ENCODE data around the gene PTPN1. TPM values are rescaled to one million over a fixed set of nuclear protein-coding genes. Genes with fewer than 3 reads are reported as not detected.

PTPN1 gene
- polyA plus RNA-seq, 2 donors = 17.7 to 18.0 TPM

DNA sequence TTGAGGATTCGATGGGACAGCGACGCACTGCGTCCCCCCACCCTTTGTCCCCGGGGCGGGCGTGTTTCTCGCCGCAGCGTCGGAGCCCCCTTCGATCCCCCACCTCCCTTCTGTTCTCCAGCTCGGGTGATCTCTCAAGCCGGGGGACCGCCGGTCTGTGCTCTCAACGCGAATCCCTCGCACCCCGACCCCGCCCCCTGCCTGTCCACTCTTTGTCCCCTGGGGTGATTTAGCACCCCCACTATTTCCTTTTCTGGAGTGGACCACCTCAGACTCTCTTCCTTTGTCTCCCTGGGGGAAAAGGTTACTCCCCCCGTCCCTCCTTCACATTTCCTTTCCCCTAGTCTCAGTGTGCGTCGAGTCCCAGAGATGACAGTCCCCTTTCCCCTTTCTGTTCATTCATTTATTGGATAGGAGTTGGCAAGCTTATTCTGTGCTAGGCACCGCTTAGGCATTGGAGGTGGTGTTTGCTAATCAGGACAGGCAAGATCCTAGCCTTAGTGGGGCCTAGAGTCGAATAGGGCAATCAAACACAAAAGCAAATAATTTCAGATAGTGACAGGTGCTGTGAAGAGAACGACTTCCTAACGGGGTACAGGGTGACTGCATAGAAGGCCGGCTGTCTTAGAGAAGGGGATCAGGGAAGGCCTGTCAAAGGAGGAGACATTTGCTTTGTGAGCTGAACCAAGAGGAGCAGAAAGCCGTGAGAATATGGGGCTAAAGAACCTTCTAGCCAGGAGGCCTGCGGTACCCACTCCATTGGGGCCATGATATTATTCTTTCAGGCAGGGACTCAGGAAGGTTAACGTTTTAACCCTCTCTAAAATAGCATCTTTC lies 741 bp downstream of the PTPN1 start:
- Histone ChIP-seq H3K27ac (ENCODE audit: low read depth in 2 of 2, low read length in 1 of 2) (peak overlapping the region; percentile 77 to 96), H3K4me1 (ENCODE audit: control insufficient read depth in 2 of 2, insufficient read depth in 2 of 2, low read length in 1 of 2) (peaks cover 8% of the 10 kb centered on the region in 2 donors), H3K27me3 (ENCODE audit: control insufficient read depth in 1 of 2, insufficient read depth in 2 of 2, low read length in 2 of 2) (no peaks in the 10 kb centered on the region), H3K9me3 (ENCODE audit: control insufficient read depth in 2 of 2, insufficient read depth in 1 of 2, low read depth in 1 of 2, low read length in 1 of 2) (no peaks in the 10 kb centered on the region), H3K36me3 (ENCODE audit: control insufficient read depth in 2 of 2, insufficient read depth in 2 of 2, low read length in 1 of 2) (no peaks in the 10 kb centered on the region), H3K4me3 (ENCODE audit: low read depth in 1 of 2, low read length in 2 of 2) (peak overlapping the region; percentile 78 to 85)
- 2% methylated on average over 32 of the region's 32 CpGs for WGBS, 2 donors

DNA sequence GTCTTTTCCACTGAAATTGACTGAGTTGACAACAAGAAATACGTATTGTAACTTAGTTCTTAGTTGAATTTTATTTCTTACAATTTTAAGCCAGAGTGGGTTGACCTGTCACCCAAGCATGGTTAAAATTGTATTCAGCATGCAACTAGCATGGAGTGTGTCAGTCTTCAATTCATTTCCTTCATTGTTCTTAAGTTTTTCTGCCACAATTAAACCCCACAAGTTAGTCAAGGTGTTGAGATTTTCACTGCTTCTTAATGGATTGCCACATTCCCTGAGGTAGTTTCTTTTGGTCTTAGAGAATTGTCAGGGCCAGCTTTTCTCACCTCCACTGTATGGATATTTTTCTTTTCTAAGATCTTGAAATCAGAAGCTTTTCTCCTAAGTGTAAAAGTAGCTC lies 2.1 kb downstream of the PTPN1 start:
- Histone ChIP-seq H3K9me3 (ENCODE audit: control insufficient read depth in 2 of 2, insufficient read depth in 1 of 2, low read depth in 1 of 2, low read length in 1 of 2) (no peaks in the 10 kb centered on the region), H3K36me3 (ENCODE audit: control insufficient read depth in 2 of 2, insufficient read depth in 2 of 2, low read length in 1 of 2) (no peaks in the 10 kb centered on the region), H3K4me3 (ENCODE audit: low read depth in 1 of 2, low read length in 2 of 2) (peak overlapping the region in 1 of 2 donors; percentile 27), H3K27ac (ENCODE audit: low read depth in 2 of 2, low read length in 1 of 2) (no peak overlapping the region), H3K27me3 (ENCODE audit: control insufficient read depth in 1 of 2, insufficient read depth in 2 of 2, low read length in 2 of 2) (no peaks in the 10 kb centered on the region), H3K4me1 (ENCODE audit: control insufficient read depth in 2 of 2, insufficient read depth in 2 of 2, low read length in 1 of 2) (peaks cover 8% of the 10 kb centered on the region in 2 donors)
- 51 to 59% methylated on average over 1 of the region's 1 CpG for WGBS, 2 donors

DNA sequence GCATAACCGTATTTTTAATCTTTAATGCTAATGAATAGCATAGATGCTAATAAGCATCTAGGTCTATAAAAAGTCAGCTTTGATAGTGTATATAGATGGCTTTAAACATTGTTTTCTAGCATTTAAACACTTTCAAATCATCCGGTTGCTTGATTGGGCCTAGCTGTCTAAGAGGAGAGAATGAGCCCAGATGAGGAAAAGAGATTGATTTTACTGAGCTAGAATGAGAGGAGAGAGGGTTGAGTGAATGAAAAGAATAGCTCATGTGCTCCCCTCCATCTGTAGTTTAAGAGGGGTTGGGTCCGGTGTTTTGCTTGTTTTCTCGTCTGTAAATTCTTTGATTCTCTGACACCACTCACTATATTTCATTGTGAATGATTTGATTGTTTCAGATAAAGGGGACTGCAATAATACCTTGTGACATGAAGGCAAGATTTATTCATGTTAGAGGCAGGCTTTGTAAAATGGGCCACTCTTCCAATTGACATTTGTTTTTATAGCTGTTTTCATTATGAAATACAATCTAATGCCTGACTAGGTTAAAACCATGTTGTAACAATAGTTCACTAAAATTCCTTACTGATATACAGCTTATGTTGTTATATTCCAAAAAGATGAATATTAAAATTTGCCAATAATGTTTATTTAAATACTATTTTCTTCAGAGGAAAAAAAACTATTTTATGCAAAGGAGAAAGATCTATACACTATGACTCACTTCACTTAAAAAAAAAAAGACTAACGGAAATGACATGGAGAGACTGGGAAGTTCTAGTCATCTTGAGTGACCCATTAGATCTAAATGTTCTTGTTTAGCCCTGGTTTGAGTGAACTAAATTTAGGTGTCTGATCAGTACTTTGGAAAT lies 3.2 kb downstream of the PTPN1 start:
- WGBS, 2 donors = 43 to 50% methylated on average over 5 of the region's 5 CpGs
- H3K4me1 ChIP-seq (ENCODE audit: control insufficient read depth in 2 of 2, insufficient read depth in 2 of 2, low read length in 1 of 2) = peaks cover 8% of the 10 kb centered on the region in 2 donors
- no peaks in the 10 kb centered on the region for H3K9me3 ChIP-seq (ENCODE audit: control insufficient read depth in 2 of 2, insufficient read depth in 1 of 2, low read depth in 1 of 2, low read length in 1 of 2)
- peak overlapping the region in 1 of 2 donors; percentile 14 for H3K4me3 ChIP-seq (ENCODE audit: low read depth in 1 of 2, low read length in 2 of 2)
- no peak overlapping the region for H3K27ac ChIP-seq (ENCODE audit: low read depth in 2 of 2, low read length in 1 of 2)
- H3K36me3 ChIP-seq (ENCODE audit: control insufficient read depth in 2 of 2, insufficient read depth in 2 of 2, low read length in 1 of 2) = no peaks in the 10 kb centered on the region
- no peaks in the 10 kb centered on the region for H3K27me3 ChIP-seq (ENCODE audit: control insufficient read depth in 1 of 2, insufficient read depth in 2 of 2, low read length in 2 of 2)

DNA sequence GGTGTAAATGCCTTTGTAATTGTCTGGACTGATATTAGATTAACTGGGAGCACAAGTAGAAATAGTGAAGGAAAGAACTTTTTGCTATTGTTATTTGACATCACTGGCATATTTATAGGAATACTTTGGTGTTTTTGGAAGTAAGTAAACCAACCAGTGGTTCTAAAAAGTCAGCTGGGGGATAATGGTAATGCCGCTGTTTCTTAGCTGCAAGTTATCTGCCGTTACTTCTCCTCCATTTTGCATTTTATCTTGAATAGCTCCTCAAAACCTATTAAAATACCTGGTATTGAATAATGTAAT lies 3.8 kb downstream of the PTPN1 start:
- no peak overlapping the region for H3K4me3 ChIP-seq (ENCODE audit: low read depth in 1 of 2, low read length in 2 of 2)
- H3K4me1 ChIP-seq (ENCODE audit: control insufficient read depth in 2 of 2, insufficient read depth in 2 of 2, low read length in 1 of 2) = peaks cover 8% of the 10 kb centered on the region in 2 donors
- no peaks in the 10 kb centered on the region for H3K27me3 ChIP-seq (ENCODE audit: control insufficient read depth in 1 of 2, insufficient read depth in 2 of 2, low read length in 2 of 2)
- WGBS, 2 donors = 93 to 94% methylated on average over 2 of the region's 2 CpGs
- no peaks in the 10 kb centered on the region for H3K9me3 ChIP-seq (ENCODE audit: control insufficient read depth in 2 of 2, insufficient read depth in 1 of 2, low read depth in 1 of 2, low read length in 1 of 2)
- no peak overlapping the region for H3K27ac ChIP-seq (ENCODE audit: low read depth in 2 of 2, low read length in 1 of 2)
- no peaks in the 10 kb centered on the region for H3K36me3 ChIP-seq (ENCODE audit: control insufficient read depth in 2 of 2, insufficient read depth in 2 of 2, low read length in 1 of 2)

DNA sequence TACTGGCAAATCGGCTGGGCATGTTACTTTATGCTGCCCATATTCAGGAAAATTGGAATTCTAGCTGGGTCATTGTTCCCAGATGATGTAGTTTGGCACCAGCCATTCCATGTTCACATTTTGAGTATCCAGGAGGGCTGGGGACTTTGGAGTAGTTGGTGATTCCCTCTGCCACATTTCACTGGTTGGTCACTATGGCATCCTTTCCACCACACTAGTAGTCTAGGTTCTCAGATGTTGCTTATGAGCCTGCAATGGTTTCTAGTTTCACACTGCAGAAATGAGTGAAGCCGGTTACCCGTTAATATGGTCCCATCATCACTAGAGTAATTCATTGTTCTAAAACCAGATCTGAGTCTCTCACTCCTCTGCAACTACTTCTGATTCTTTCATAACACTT lies 4.6 kb downstream of the PTPN1 start:
- peaks cover 6 to 8% of the 10 kb centered on the region in 2 donors for H3K4me1 ChIP-seq (ENCODE audit: control insufficient read depth in 2 of 2, insufficient read depth in 2 of 2, low read length in 1 of 2)
- no peaks in the 10 kb centered on the region for H3K9me3 ChIP-seq (ENCODE audit: control insufficient read depth in 2 of 2, insufficient read depth in 1 of 2, low read depth in 1 of 2, low read length in 1 of 2)
- 75 to 83% methylated on average over 3 of the region's 3 CpGs for WGBS, 2 donors
- H3K4me3 ChIP-seq (ENCODE audit: low read depth in 1 of 2, low read length in 2 of 2) = no peak overlapping the region
- no peak overlapping the region for H3K27ac ChIP-seq (ENCODE audit: low read depth in 2 of 2, low read length in 1 of 2)
- H3K36me3 ChIP-seq (ENCODE audit: control insufficient read depth in 2 of 2, insufficient read depth in 2 of 2, low read length in 1 of 2) = no peaks in the 10 kb centered on the region
- no peaks in the 10 kb centered on the region for H3K27me3 ChIP-seq (ENCODE audit: control insufficient read depth in 1 of 2, insufficient read depth in 2 of 2, low read length in 2 of 2)

DNA sequence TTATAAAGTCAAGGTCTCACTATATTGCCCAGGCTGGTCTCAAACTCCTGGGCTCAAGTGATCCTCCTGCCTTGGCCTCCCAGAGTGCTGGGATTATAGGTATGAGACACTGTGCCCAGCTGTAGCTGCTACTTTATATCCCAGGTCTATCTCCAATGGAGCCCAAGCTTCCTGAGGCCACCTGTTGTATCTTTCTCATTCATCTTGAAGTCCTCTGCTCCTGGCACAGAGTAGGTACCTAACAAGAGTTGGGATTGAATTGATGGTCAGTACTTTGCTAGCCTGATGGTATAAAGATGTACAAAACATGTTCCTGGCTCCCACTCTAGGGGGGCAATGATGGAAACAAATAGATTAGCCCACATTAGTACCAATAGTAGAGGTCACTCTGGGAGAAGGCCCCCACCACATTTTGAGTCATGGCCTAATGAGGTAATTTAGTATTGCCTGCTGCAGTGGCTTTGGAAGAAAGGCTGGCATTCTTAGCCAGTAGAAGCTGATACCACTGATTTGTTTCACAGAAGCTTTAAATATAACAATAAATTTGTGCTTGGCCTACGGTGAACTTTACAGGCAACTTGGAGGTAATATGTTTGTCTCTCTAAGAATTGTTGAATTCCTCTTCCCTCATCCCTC lies 5.4 kb downstream of the PTPN1 start:
- WGBS, 2 donors = 60 to 77% methylated on average over 1 of the region's 1 CpG
- H3K4me3 ChIP-seq (ENCODE audit: low read depth in 1 of 2, low read length in 2 of 2) = no peak overlapping the region
- H3K36me3 ChIP-seq (ENCODE audit: control insufficient read depth in 2 of 2, insufficient read depth in 2 of 2, low read length in 1 of 2) = no peaks in the 10 kb centered on the region
- H3K27ac ChIP-seq (ENCODE audit: low read depth in 2 of 2, low read length in 1 of 2) = peak overlapping the region in 1 of 2 donors; percentile 40
- H3K4me1 ChIP-seq (ENCODE audit: control insufficient read depth in 2 of 2, insufficient read depth in 2 of 2, low read length in 1 of 2) = peaks cover 8% of the 10 kb centered on the region in 2 donors
- no peaks in the 10 kb centered on the region for H3K27me3 ChIP-seq (ENCODE audit: control insufficient read depth in 1 of 2, insufficient read depth in 2 of 2, low read length in 2 of 2)
- H3K9me3 ChIP-seq (ENCODE audit: control insufficient read depth in 2 of 2, insufficient read depth in 1 of 2, low read depth in 1 of 2, low read length in 1 of 2) = no peaks in the 10 kb centered on the region

DNA sequence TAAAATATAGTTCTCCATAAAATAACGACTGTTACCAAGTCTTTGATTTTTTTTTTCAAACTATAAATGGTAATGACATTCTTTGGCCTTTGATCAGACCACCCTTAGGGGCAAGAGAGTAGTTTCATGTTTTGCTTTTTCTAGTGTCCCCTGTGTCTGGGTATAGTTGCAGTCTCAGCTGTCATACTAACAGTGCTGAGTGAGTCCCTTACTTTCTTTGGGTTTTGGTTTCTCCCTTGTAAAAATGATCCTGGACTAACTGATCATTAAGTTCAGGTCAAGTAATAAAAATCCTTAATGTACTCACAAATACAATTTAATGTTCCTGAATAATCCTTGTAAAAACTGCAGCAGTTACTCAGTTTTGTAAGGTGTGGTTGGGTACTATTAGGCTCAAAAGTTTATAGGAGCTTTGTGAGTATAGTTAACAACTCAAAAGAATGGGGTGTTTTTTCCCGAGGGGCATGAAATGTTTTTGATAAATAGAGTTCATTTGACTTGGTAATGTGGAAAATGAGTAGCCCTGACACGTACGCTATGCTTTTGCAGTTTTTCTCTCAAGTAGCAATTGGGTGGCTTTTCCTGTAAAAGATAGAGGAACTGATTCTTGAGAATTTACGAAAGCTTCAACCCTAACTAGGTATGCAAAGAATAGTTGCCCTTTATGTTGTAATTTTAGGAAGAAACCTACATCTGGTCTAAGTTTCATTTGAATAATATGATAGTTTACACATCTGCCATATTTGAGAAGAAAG lies 6.2 kb downstream of the PTPN1 start:
- peak overlapping the region in 1 of 2 donors; percentile 32 for H3K27ac ChIP-seq (ENCODE audit: low read depth in 2 of 2, low read length in 1 of 2)
- no peak overlapping the region for H3K4me3 ChIP-seq (ENCODE audit: low read depth in 1 of 2, low read length in 2 of 2)
- no peaks in the 10 kb centered on the region for H3K9me3 ChIP-seq (ENCODE audit: control insufficient read depth in 2 of 2, insufficient read depth in 1 of 2, low read depth in 1 of 2, low read length in 1 of 2)
- H3K4me1 ChIP-seq (ENCODE audit: control insufficient read depth in 2 of 2, insufficient read depth in 2 of 2, low read length in 1 of 2) = peaks cover 8 to 9% of the 10 kb centered on the region in 2 donors
- H3K36me3 ChIP-seq (ENCODE audit: control insufficient read depth in 2 of 2, insufficient read depth in 2 of 2, low read length in 1 of 2) = no peaks in the 10 kb centered on the region
- no peaks in the 10 kb centered on the region for H3K27me3 ChIP-seq (ENCODE audit: control insufficient read depth in 1 of 2, insufficient read depth in 2 of 2, low read length in 2 of 2)
- 42 to 47% methylated on average over 5 of the region's 5 CpGs for WGBS, 2 donors

DNA sequence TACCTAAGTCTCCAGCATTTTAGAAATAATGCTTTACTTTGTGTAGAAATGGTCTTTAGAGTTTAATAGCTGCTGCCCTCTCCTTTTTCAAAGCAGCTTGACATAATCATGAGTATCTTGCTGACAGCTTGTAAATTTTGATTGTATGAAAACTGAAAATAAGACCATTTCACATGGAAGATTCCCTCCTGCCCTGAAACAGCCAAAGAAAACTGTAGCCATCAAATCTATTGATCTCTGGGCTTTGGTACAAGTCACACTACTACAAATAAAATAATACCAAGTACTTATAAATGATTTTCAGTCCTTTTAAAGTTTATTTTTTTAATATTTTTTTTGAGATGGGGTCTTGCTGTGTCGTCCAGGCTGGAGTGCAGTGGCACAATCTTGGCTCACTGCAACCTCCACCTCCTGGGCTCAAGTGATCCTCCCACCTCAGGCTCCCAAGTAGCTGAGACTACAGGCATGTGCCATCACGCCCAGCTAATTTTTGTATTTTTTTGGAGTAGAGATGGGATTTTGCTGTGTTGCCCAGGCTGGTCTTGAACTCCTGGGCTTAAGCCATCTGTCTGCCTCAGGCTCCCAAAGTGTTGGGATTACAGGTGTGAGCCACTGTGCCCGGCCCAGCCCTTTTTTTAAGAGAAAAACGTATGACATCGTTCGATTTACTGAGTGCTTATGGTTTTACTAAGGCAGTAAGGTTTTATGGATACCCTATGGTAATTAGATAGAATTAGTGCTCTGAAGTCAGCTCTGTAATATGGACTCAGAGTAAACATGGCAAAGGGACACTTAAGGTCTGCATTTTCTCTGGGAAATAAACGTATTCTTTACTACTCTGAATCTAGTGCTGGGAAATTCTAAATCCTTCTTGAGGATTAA lies 7.0 kb downstream of the PTPN1 start:
- Histone ChIP-seq H3K9me3 (ENCODE audit: control insufficient read depth in 2 of 2, insufficient read depth in 1 of 2, low read depth in 1 of 2, low read length in 1 of 2) (no peaks in the 10 kb centered on the region), H3K4me1 (ENCODE audit: control insufficient read depth in 2 of 2, insufficient read depth in 2 of 2, low read length in 1 of 2) (peaks cover 8 to 9% of the 10 kb centered on the region in 2 donors), H3K27me3 (ENCODE audit: control insufficient read depth in 1 of 2, insufficient read depth in 2 of 2, low read length in 2 of 2) (no peaks in the 10 kb centered on the region), H3K36me3 (ENCODE audit: control insufficient read depth in 2 of 2, insufficient read depth in 2 of 2, low read length in 1 of 2) (no peaks in the 10 kb centered on the region), H3K27ac (ENCODE audit: low read depth in 2 of 2, low read length in 1 of 2) (peak overlapping the region; percentile 68 to 78), H3K4me3 (ENCODE audit: low read depth in 1 of 2, low read length in 2 of 2) (no peak overlapping the region)
- WGBS, 2 donors = 40 to 52% methylated on average over 7 of the region's 7 CpGs
